NCI-H345 treated with DMSO at 0.1 percent for 48 hours (cell line): ENCODE measurements around the gene MAD1L1.
"Not testable (repeated sequence)": the region's sequence is repeated elsewhere in the genome, so short reads cannot be mapped to it uniquely, and the experiment has no call there.

Experiments
- DNase-seq: peaks from one replicate; lab custom pipeline; 2025; ENCODE audit not compliant: unreplicated experiment; lab: John Stamatoyannopoulos, UW

The MAD1L1 gene

DNA sequence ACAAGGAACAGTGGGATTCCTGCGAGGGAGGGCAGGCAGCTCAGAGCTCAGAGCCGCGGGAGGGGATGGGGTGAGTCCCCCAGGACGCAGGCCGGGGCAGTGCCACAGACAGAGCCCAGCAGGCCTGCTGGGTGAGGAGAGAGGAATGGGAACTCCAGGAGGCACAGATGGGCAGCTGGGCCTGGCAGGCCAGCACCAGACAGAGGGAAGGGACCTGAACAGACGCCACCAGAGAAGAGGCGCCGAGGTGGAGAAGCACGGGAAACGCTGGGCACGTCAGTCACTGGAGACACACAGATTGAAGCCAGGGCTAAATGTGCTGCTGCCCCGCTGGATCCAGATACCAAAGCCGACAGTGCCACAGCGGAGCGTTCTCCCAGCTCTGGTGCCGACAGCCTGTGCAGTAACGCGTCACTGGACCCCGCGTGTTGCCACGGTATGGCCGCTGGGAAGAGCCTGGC lies 225.8 kb downstream of the MAD1L1 start:
- no peak for DNase-seq

DNA sequence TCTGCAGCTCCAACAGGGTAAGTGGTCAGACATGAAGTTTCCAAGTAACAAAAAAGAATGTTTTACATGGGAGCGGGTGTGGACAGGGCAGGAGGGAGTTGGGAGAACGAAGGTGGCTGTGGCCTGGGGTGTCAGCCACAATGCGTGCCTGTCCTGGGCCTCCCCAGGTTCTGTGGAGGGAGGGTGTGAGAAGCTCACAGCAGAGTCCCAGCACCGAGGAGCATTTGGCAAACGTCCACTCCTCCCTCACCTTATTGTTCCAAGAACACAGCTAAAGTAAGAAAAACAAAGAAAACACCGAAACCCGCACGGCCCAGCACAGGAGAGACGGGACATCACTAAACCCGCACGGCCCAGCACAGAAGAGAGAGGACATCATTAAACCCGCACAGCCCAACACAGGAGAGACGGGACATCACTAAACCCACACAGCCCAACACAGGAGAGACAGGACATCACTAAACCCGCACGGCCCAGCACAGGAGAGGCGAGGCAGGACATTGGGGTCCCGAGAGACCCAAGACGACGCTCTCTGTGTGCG lies 226.4 kb downstream of the MAD1L1 start:
- no peak for DNase-seq

- DNase-seq = no peak
These were observed 227.0 kb downstream of the MAD1L1 start for GRCh38 chr7:2005786-2006185.

DNA sequence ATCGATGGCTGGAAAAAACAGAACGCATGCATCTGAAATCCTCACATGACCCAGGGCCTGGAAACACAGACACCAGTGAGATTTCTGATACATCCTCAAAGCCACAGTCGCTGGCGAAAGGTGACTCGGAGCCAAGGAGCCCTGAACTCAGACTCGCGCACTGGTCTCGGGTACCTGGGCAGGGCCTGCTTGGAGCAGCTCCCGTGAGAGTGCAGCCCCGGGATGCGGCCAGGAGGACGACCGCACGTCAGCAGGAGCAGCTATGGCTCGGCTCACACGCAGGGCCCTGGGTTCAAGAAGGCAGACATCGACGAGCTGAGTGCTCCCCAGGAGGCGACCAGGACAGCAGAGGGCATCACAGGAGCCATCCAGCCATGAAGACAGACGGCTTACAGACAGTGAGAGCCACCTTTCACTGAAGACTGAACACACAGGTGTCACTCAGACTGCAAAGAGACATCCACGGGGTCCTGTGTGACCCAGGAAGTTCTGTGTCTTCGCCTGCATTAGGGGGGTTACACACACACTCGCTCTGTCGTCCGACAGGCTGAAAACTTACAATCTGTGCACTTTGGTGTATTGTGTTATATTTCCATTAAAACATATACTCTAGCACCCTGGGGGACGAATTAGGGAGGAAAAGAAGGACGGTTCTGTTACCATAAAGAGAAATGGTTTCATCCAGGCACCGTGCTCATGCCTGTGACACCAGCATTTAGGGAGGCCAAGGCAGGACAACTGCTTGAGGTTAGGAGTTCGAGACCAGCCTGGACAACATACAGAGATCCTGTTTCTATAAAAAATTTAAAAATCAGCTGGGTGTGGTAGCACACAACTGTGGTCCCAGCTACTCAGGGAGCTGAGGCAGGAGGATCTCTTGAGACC lies 227.7 kb downstream of the MAD1L1 start:
- DNase-seq = no peak

GRCh38 chr7:2003931-2004812 lies 228.6 kb downstream of the MAD1L1 start:
- no peak for DNase-seq

DNA sequence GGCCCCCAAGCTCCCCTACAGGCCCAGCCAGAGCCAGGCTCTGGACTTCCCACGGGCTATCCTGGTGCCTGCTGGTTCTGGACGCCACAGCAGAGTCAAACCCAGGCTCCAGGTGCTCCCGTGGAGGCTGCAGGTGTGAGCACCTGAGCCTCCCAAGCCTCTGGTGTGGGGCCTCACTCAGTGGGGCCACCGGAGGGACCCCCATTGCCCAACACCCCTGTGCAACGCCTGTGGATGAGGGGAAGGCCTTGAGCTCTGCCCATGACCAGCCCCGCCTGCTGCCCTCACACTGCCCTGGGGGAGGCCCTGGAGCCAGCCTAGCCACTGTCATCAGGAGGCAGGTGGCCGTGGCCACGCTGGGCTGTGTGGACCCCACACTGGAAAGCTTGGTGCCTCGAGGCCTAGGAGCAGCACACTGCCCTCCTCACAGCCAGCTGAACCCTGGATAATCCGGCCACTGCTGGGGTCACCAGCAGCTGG lies 229.3 kb downstream of the MAD1L1 start:
- no peak for DNase-seq

- DNase-seq = no peak
These were observed 229.9 kb downstream of the MAD1L1 start for GRCh38 chr7:2002561-2003450.

DNA sequence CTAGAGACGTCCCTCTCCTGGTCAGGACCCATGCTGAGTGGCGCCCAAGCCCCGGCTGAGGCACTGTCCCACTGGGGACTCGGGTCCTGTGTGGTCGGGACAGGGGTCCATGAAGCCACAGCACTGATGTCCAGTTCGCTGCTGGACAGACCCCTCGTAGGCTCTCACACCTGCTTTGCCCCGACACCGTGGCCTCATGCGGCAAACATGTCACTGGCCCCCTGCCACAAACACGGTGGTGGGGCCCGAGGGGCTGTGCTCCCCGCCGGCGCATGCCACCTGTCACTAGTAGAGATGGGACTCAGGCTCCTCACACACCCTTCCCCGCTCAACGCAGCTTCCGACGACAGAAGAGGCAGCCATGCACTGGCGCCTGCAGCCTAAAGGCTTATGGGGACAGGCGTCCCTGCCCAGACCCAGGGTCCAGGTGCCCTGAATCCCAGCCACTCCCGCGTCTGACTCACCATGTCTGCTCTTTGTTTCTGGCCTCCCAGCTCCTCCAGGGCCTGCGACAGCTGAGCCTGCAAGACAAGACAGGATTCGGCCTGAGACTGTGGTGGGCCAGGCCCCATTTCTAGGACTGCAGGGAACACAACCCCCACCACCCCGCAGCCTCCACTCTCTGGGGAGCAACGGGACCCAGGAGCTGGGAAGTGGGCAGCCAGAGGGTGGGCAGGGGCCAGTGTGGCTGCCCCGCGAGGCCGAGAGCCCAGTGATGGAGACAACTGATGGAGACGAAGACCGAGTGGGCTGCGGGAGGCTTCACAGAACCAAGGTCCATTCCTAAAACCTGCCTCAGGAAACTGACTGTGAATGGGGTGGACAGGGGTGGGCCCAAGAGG lies 230.9 kb downstream of the MAD1L1 start:
- DNase-seq = no peak

DNA sequence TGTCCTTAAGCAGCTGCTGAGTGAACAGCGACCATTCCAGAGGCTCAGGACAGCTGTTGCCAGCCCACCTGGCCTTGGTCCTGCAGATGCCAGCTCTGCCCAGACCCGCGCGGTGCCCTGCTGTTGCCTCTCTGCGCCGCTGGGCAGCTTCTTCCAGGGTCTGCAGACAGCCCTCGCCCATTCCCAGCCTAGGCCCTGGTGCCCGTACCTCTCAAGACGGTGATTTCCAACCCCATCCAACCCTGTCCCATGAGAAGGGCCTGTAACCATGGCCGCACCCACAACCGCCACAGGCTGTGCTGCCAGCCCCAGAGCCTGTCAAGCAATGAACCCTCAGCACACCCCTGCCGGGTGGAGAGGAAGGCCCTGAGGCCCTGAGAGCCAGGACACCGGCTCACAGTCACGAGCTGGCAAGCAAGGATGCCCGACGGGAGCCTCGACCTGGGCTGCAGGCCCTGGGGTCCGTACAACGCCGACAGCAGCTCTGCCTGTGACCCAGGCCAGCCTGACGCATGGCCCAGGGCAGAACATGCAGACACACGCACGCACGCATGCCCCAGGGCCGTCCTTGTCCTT lies 231.9 kb downstream of the MAD1L1 start:
- DNase-seq = no peak

DNA sequence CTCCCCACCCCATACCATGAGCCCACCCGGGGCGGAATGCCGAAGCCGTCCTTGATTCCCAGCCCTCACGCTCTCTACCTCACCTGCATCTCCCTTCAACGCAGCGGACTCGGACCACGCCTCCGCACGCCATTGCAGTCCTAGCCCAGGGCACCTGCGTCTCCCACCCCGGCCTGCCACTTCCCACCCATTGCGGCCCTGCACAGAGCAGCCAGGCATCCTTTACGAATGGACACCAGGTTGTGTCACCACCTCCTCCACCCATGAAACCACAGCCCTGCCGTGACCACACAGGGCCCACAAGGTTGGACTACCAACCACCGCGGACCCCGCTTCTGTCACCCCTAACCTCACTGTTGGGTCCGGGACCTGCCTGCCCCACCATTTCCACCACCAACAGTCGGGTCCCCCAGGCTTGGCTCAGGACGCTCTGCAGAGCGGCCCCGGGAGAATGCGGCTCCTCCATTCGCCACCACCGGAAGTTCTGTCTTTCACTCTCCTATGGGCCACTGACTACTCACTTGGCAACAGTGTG lies 232.5 kb downstream of the MAD1L1 start:
- DNase-seq = no peak

- DNase-seq = no peak
These were observed 233.3 kb downstream of the MAD1L1 start for GRCh38 chr7:1999278-1999984.

DNA sequence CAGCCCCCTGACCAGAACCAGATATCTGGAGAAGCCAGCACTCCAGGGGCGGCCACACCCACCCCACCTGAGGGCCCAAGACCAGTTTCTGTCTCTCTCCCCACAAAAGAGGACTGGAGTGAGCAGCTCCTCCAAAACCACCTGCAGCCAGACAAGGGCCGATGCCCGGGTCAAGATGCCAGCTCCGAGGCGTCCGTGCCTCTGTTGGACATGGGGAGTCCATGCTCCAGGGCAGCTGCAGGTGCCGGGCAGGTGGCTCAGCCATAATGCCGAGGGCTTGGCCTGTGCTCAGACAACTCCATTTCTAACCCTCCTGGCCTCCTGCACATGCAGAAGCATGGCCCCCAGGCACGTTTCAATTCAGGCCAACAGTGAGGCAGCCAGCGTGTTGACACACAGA lies 234.6 kb downstream of the MAD1L1 start:
- DNase-seq = no peak

DNA sequence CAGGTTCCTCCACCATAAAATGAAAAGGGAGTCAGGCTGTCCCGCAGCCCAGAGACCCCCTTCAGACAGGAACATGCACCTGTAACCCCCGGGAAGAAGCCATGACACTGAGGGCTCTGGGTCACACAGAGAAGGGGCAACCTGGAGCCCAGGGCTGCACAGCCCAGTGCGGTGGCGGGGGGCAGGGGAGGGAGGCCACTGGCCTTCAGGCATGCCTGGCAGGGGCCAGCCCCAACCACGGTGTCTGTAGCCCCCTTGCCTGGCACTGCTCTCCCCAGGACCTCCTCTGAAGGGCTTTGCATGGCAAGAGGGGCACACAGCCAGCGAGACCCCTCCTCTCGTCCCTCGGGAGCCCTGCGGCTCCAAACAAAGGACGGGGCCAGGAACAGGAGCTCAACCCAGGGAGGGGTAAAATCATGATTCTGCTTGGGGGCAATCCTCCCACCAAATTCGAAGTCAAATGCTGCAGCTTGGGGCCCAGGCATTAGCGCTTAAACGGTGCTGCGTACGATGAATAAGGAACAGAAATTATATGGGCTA lies 235.1 kb downstream of the MAD1L1 start:
- DNase-seq = no peak

DNA sequence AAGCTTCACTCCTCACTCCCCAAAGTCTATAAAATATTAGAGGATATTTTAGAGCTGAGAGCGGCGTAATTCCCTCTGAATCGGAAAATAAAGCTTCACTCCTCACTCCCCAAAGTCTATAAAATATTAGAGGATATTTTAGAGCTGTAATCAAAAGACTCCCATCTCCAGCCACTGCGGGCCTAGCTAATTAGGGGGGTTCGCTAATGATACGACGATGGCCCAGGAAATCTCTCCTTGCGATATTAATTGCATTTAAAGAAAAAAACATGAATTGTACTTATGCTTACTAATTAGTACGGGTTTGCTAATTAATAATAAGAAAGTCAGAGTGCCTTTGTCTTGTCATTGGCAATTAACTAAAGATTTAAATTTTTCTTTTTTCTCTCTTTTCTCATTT lies 235.9 kb downstream of the MAD1L1 start:
- DNase-seq = no peak

DNA sequence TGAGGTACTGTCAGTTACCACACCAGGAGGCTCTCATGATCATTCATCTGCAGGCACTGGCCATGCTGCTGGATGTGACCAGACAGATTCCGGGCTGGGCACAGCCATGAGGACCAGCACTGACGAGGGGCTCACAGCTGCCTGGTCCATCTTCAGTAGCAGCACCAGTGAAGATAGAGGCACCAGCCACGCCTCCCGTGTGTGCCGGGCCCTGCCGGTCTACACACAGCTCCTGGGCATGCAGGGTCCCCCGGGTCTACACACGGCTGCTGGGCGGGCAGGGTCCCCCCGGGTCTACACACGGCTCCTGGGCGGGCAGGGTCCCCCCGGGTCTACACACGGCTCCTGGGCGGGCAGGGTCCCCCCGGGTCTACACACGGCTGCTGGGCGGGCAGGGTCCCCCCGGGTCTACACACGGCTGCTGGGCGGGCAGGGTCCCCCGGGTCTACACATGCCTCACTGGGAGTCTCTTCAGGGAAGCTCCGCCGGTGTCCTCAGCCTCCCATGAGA lies 236.8 kb downstream of the MAD1L1 start:
- DNase-seq = not testable (repeated sequence)

DNA sequence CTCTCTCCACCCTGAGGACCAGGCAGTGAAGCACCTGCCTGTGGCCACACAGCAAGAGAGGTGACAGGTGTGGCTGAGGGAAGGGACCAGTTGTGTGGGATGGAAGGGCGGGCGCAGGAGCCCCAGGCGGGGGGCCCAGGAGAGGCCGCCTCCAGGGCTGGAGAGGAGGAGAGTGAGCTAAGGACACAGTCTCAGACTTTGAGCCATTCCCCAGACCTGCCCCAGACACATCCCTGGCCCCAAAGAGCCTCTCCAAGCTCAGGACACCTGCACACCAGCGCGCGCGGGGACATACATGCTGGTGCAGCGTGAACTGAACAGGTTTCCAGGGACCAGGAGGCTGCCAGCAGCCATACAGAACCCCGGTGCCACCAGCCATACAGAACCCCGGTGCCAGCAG lies 237.3 kb downstream of the MAD1L1 start:
- DNase-seq = peak; percentile 82

- peak; percentile 82 for DNase-seq
These were observed 237.8 kb downstream of the MAD1L1 start for GRCh38 chr7:1994931-1995330.
